SK-N-SH (cell line): ENCODE measurements around the gene DOCK3. TPM values are rescaled to one million over a fixed set of nuclear protein-coding genes. Genes with fewer than 3 reads are reported as not detected.

ENCODE experiments used
- CTCF ChIA-PET: fragments of 300-600, 350-600 bp; formaldehyde crosslinking; extraction: SDS; loops from one replicate; lab custom pipeline; 2021; lab: Yijun Ruan, JAX
- POLR2A ChIA-PET: fragments of 350-600 bp; sonication (Branson Sonifier 250); formaldehyde crosslinking; extraction: SDS; loops from one replicate; lab custom pipeline; 2020; ENCODE audit warnings: antibody characterized with exemption, inconsistent platforms; lab: Yijun Ruan, JAX
- DNase-seq: peaks from one replicate; pipeline ENCODE4 v3.0.0; 2012
- H2AFZ ChIP-seq: fragments of 200-600 bp; sonication (generic); 2 replicates; pipeline ENCODE4 v1.8.1; 2016; ENCODE audit warnings: antibody characterized with exemption, mild to moderate bottlenecking, low read depth
- H3F3A ChIP-seq: fragments of 200-600 bp; sonication (generic); replicated peaks from 2 replicates; pipeline ENCODE3; 2016; ENCODE audit warnings: antibody characterized with exemption, mild to moderate bottlenecking; ENCODE audit not compliant: insufficient read depth
- H3K27ac ChIP-seq, 2 experiments: fragments of 200-500 bp in 1 of 2; fragments of 200-600 bp in 1 of 2; sonication (Bioruptor generic) in 1 of 2; sonication (generic), shearing (Covaris generic) in 1 of 2; 2 replicates each; pipeline versions ENCODE4 v1.5.1 to v1.6.1; 2014 to 2016; ENCODE audit warnings: low read depth in 2 of 2, inconsistent platforms in 1 of 2, low read length in 1 of 2, mild to moderate bottlenecking in 1 of 2, mixed read lengths in 1 of 2
- H3K27me3 ChIP-seq: fragments of 200-600 bp; sonication (generic), shearing (Covaris generic); 2 replicates; pipeline ENCODE4 v1.6.1; 2016; ENCODE audit warnings: mixed run types; ENCODE audit not compliant: insufficient read depth
- H3K36me3 ChIP-seq, 2 experiments: fragments of 200-500 bp in 1 of 2; fragments of 200-600 bp in 1 of 2; sonication (Bioruptor generic) in 1 of 2; sonication (generic) in 1 of 2; replicated peaks in 1 of 2; 2 replicates each; pipeline versions ENCODE3 to v1.5.1; 2014 to 2016; ENCODE audit warnings: low read length in 1 of 2, mild to moderate bottlenecking in 1 of 2; ENCODE audit not compliant: insufficient read depth in 2 of 2, control insufficient read depth in 1 of 2
- H3K4me1 ChIP-seq, 2 experiments: fragments of 200-500 bp in 1 of 2; fragments of 200-600 bp in 1 of 2; sonication (Bioruptor generic) in 1 of 2; sonication (generic), shearing (Covaris generic) in 1 of 2; 2 replicates each; pipeline versions ENCODE4 v1.5.1 to v1.6.1; 2014 to 2016; ENCODE audit warnings: low read depth in 1 of 2, low read length in 1 of 2, mixed run types in 1 of 2; ENCODE audit not compliant: insufficient read depth in 2 of 2, control insufficient read depth in 1 of 2
- H3K4me2 ChIP-seq: fragments of 200-600 bp; sonication (generic), shearing (Covaris generic); 2 replicates; pipeline ENCODE4 v1.6.1; 2017; ENCODE audit warnings: mixed run types
- H3K4me3 ChIP-seq, 2 experiments: fragments of 200-500 bp in 1 of 2; fragments of 200-600 bp in 1 of 2; sonication (Bioruptor generic) in 1 of 2; sonication (generic), shearing (Covaris generic) in 1 of 2; 2 replicates each; pipeline versions ENCODE4 v1.5.1 to v1.8.1; 2014 to 2016; ENCODE audit warnings: low read depth in 2 of 2, inconsistent platforms in 1 of 2, low read length in 1 of 2, mild to moderate bottlenecking in 1 of 2, mixed read lengths in 1 of 2, moderate library complexity in 1 of 2
- H3K79me2 ChIP-seq: fragments of 200-600 bp; sonication (generic); 2 replicates; pipeline ENCODE4 v1.8.1; 2017; ENCODE audit warnings: mild to moderate bottlenecking; ENCODE audit not compliant: insufficient read depth
- H3K9ac ChIP-seq: fragments of 200-600 bp; sonication (generic); 2 replicates; pipeline ENCODE4 v1.6.1; 2017; ENCODE audit warnings: mixed run types
- H3K9me2 ChIP-seq: fragments of 200-600 bp; sonication (generic); 2 replicates; pipeline ENCODE4 v1.6.1; 2017; ENCODE audit warnings: mixed run types
- H3K9me3 ChIP-seq: fragments of 200-600 bp; sonication (generic); 2 replicates; pipeline ENCODE4 v1.6.1; 2017; ENCODE audit warnings: mixed run types, mild to moderate bottlenecking, moderate library complexity
- H4K20me1 ChIP-seq: fragments of 200-600 bp; sonication (generic); 2 replicates; pipeline ENCODE4 v1.6.1; 2017; ENCODE audit warnings: mild to moderate bottlenecking, mixed run types; ENCODE audit not compliant: insufficient read depth
- EP300 ChIP-seq, 2 experiments: IDR thresholded peaks; 2 replicates each; pipeline versions ENCODE4 v1.4.0 to v1.6.1; 2012; ENCODE audit warnings: borderline replicate concordance in 1 of 2, low read depth in 1 of 2, low read length in 1 of 2
- EZH2phosphoT487 ChIP-seq: fragments of 200-600 bp; sonication (generic); IDR thresholded peaks from 2 replicates; pipeline ENCODE4 v1.6.1; 2017; ENCODE audit warnings: low read depth, mixed run types, mild to moderate bottlenecking, antibody characterized with exemption, moderate library complexity, borderline replicate concordance
- FOXJ3 ChIP-seq: sonication (generic); formaldehyde crosslinking; IDR thresholded peaks from 2 replicates; pipeline ENCODE4 v1.5.1; 2020; ENCODE audit warnings: mild to moderate bottlenecking, missing genetic modification reagents
- FOXM1 ChIP-seq: IDR thresholded peaks from 2 replicates; pipeline ENCODE4 v1.4.0; 2012; ENCODE audit warnings: low read depth, mild to moderate bottlenecking
- MEF2A ChIP-seq: IDR thresholded peaks from 2 replicates; pipeline ENCODE4 v1.4.0; 2012; ENCODE audit warnings: low read depth, borderline replicate concordance
- NFIC ChIP-seq: IDR thresholded peaks from 2 replicates; pipeline ENCODE4 v1.4.0; 2012; ENCODE audit warnings: borderline replicate concordance
- POLR2AphosphoS5 ChIP-seq: IDR thresholded peaks from 2 replicates; pipeline ENCODE4 v1.6.1; 2012; ENCODE audit warnings: low read depth, low read length
- SMC3 ChIP-seq: IDR thresholded peaks from 2 replicates; pipeline ENCODE4 v1.6.1; 2012; ENCODE audit warnings: low read depth, low read length, improper control_type of control experiment
- TAF1 ChIP-seq: IDR thresholded peaks from 2 replicates; pipeline ENCODE4 v1.6.1; 2012; ENCODE audit warnings: low read depth, mild to moderate bottlenecking, low read length, moderate library complexity, borderline replicate concordance
- TCF12 ChIP-seq: IDR thresholded peaks from 2 replicates; pipeline ENCODE4 v1.4.0; 2012
- YY1 ChIP-seq: IDR thresholded peaks from 2 replicates; pipeline ENCODE4 v1.4.0; 2012; ENCODE audit warnings: low read depth, mild to moderate bottlenecking
- WGBS: methylation state at CpG from one replicate; pipeline ENCODE4 v1.1.6; 2017; ENCODE audit warnings: low lambda C conversion rate; 5-methylcytosine and 5-hydroxymethylcytosine counted together
- polyA plus RNA-seq, 3 experiments: library from polyadenylated mRNA; depleted of rRNA; stranded (reverse); fragments of >200 nt; gene quantifications; 2 replicates each; pipeline ENCODE4 v1.2.3, GENCODE V29; 2012
- TF ChIP-seq, protein P1 (sequence below): fragments of 200-600 bp; sonication (generic); IDR thresholded peaks from 2 replicates; pipeline ENCODE4 v1.6.1; 2017; ENCODE audit warnings: antibody characterized with exemption, mild to moderate bottlenecking, moderate library complexity
- TF ChIP-seq, protein P2 (sequence below): IDR thresholded peaks from 2 replicates; pipeline ENCODE4; 2012

Gene DOCK3
- polyA plus RNA-seq, 1 of the 3 experiments (the other 2 are of a cell fraction): 0.05 TPM

DNA sequence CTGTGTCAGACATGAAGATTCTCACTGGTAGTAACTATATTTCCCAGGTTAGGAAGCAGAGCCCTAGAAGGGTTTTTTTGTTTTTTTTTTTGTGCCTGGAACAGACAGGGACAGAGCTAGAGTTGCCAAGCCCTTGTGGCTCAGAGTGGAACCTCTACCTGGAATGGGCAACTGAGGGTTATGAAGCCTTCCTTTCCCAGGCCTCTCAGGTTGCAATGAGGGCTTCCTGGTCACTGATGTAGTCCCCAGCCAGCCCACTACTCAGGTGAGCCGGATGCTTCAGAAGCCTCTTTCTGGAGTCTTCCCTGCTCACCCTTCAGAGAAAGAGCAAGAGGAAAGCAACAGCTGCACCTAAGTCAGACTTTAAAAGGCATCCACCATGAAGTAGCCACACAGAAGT lies 661.5 kb downstream of the DOCK3 start:
- H2AFZ ChIP-seq: no peak overlapping the region
- TF ChIP-seq FOXM1 (no peak), SMC3 (no peak), YY1 (no peak), NFIC (no peak), TCF12 (no peak), EP300 (IDR thresholded peaks at IDR 0.05; ENCODE audit: borderline replicate concordance in 1 of 2, low read depth in 1 of 2, low read length in 1 of 2) (no peak)
- TF ChIP-seq, protein P1, sequence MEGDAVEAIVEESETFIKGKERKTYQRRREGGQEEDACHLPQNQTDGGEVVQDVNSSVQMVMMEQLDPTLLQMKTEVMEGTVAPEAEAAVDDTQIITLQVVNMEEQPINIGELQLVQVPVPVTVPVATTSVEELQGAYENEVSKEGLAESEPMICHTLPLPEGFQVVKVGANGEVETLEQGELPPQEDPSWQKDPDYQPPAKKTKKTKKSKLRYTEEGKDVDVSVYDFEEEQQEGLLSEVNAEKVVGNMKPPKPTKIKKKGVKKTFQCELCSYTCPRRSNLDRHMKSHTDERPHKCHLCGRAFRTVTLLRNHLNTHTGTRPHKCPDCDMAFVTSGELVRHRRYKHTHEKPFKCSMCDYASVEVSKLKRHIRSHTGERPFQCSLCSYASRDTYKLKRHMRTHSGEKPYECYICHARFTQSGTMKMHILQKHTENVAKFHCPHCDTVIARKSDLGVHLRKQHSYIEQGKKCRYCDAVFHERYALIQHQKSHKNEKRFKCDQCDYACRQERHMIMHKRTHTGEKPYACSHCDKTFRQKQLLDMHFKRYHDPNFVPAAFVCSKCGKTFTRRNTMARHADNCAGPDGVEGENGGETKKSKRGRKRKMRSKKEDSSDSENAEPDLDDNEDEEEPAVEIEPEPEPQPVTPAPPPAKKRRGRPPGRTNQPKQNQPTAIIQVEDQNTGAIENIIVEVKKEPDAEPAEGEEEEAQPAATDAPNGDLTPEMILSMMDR: no peak
- TF ChIP-seq, all 33 proteins: peak for 0
- Histone ChIP-seq H3K9me3 (no peaks in the 10 kb centered on the region), H3K4me3 (no peak overlapping the region), H3F3A (peaks cover 9% of the 10 kb centered on the region), H3K27ac (no peak overlapping the region), H3K9ac (no peak overlapping the region), H3K36me3 (no peaks in the 10 kb centered on the region), H3K27me3 (no peaks in the 10 kb centered on the region; the same call in 1 of the 2 replicates), H4K20me1 (no peaks in the 10 kb centered on the region), H3K4me2 (no peak overlapping the region), H3K4me1 (peaks cover 0 to 15% of the 10 kb centered on the region in 2 experiments; a peak in 2 of 4 replicates), H3K79me2 (no peaks in the 10 kb centered on the region), H3K9me2 (no peaks in the 10 kb centered on the region)
- WGBS: 60% methylated on average over 1 of the region's 1 CpG
- ChIA-PET CTCF (interaction anchor here (1.1 kb wide), 1 partner anchor 20 kb away, joined by 3 read pairs; no protein-coding TSS in a partner anchor), POLR2A (no interaction called here)
- DNase-seq: no peak

DNA sequence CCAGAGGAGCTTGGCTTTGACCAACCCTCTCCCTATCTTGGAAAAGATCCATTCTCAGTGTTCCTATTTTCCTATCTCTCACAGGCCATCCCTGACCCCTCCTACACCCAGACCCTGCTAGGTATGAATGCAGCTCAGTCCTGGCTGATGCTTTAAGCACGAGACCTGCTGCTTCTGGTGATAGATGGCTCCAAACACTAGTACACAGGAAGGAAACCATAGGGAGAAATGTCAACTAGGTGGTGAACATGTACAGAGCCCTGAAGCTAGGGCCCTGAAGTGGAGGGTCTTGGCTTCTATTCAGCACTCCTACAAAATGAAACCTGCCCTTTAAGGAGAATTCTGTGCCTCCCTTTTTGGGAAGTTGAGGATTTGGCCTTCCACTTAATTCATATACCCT lies 662.9 kb downstream of the DOCK3 start:
- no peak overlapping the region for H3K4me2 ChIP-seq
- H3K9me2 ChIP-seq: no peaks in the 10 kb centered on the region
- H3K9me3 ChIP-seq: no peaks in the 10 kb centered on the region
- H2AFZ ChIP-seq: no peak overlapping the region
- CTCF ChIA-PET: interaction anchor here (1.1 to 1.2 kb wide), 2 partner anchors 19 to 24 kb away, joined by 3 read pairs; no protein-coding TSS in a partner anchor
- no peak overlapping the region for H3K27ac ChIP-seq
- no peak overlapping the region for H3K4me3 ChIP-seq
- peaks cover 9% of the 10 kb centered on the region for H3F3A ChIP-seq
- no peak overlapping the region for H3K9ac ChIP-seq
- no peaks in the 10 kb centered on the region for H3K79me2 ChIP-seq
- H4K20me1 ChIP-seq: no peaks in the 10 kb centered on the region
- POLR2A ChIA-PET: no interaction called here
- TF ChIP-seq, protein P1: no peak
- TF ChIP-seq, protein P2, sequence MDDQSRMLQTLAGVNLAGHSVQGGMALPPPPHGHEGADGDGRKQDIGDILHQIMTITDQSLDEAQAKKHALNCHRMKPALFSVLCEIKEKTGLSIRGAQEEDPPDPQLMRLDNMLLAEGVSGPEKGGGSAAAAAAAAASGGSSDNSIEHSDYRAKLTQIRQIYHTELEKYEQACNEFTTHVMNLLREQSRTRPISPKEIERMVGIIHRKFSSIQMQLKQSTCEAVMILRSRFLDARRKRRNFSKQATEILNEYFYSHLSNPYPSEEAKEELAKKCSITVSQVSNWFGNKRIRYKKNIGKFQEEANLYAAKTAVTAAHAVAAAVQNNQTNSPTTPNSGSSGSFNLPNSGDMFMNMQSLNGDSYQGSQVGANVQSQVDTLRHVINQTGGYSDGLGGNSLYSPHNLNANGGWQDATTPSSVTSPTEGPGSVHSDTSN: no peak
- TF ChIP-seq EZH2phosphoT487 (no peak), MEF2A (no peak), FOXJ3 (CRISPR knock-in tag) (no peak), TAF1 (no peak), FOXM1 (no peak), SMC3 (no peak), POLR2AphosphoS5 (no peak)
- no peaks in the 10 kb centered on the region for H3K36me3 ChIP-seq
- no peaks in the 10 kb centered on the region; the same call in 1 of the 2 replicates for H3K27me3 ChIP-seq
- H3K4me1 ChIP-seq: peaks cover 0 to 15% of the 10 kb centered on the region in 2 experiments; a peak in 2 of 4 replicates
- DNase-seq: no peak
- WGBS: 30% methylated on average over 1 of the region's 1 CpG
